ENCODE measurements around the gene HIF1A. TPM values are rescaled to one million over a fixed set of nuclear protein-coding genes. Genes with fewer than 3 reads are reported as not detected.

The HIF1A gene
- total and polyA plus RNA-seq, 2 donors from 2014 or later = 57.8 to 358 TPM

DNA sequence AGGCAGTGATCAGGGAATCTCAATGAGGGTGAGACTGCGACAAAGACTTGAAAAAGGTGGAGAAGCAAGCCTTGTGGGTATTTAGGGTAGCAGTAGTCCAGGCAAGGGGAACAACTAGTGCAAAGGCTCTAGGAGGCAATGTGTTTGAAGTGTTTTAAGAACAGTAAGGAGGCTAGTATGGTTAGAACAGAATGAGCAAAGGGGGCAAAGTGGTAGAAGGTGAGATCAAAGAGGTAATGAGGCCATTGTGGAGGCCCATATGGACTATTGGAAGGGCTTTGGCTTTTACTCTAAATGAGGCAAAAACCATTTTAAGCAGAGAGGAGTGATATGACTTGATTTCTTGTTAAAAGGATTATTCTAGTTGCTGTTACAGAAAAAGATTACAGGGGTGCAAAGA lies 16.8 kb downstream of the HIF1A start:
- FAIRE-seq (no peak), DNase-seq (no peak)
- H3K9me3 ChIP-seq (ENCODE audit: control insufficient read depth in 2 of 3, insufficient read depth in 1 of 3, low read length in 3 of 3) = no peaks in the 10 kb centered on the region
- peaks cover 0 to 31% (median 18%) of the 10 kb centered on the region in 3 donors for H3K4me1 ChIP-seq (ENCODE audit: control insufficient read depth in 2 of 3, insufficient read depth in 2 of 3, low read depth in 1 of 3, low read length in 3 of 3)
- no peaks in the 10 kb centered on the region for H3K36me3 ChIP-seq (ENCODE audit: control insufficient read depth in 2 of 3, insufficient read depth in 3 of 3, low read length in 3 of 3)
- H3K4me3 ChIP-seq (ENCODE audit: low read length in 3 of 3) = no peak overlapping the region
- no peaks in the 10 kb centered on the region for H3K27me3 ChIP-seq (ENCODE audit: control insufficient read depth, insufficient read depth, low read length)
- intact Hi-C loops (cut with DNase I) = no loop called here
- no peak overlapping the region for H3K9ac ChIP-seq (ENCODE audit: low read length in 3 of 3)
- H3K27ac ChIP-seq (ENCODE audit: low read depth in 2 of 2, low read length in 2 of 2) = no peak overlapping the region
- TF ChIP-seq, protein P1, sequence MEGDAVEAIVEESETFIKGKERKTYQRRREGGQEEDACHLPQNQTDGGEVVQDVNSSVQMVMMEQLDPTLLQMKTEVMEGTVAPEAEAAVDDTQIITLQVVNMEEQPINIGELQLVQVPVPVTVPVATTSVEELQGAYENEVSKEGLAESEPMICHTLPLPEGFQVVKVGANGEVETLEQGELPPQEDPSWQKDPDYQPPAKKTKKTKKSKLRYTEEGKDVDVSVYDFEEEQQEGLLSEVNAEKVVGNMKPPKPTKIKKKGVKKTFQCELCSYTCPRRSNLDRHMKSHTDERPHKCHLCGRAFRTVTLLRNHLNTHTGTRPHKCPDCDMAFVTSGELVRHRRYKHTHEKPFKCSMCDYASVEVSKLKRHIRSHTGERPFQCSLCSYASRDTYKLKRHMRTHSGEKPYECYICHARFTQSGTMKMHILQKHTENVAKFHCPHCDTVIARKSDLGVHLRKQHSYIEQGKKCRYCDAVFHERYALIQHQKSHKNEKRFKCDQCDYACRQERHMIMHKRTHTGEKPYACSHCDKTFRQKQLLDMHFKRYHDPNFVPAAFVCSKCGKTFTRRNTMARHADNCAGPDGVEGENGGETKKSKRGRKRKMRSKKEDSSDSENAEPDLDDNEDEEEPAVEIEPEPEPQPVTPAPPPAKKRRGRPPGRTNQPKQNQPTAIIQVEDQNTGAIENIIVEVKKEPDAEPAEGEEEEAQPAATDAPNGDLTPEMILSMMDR (IDR thresholded peaks at IDR 0.05; ENCODE audit: borderline replicate concordance, extremely low read depth, insufficient read depth) = no peak

DNA sequence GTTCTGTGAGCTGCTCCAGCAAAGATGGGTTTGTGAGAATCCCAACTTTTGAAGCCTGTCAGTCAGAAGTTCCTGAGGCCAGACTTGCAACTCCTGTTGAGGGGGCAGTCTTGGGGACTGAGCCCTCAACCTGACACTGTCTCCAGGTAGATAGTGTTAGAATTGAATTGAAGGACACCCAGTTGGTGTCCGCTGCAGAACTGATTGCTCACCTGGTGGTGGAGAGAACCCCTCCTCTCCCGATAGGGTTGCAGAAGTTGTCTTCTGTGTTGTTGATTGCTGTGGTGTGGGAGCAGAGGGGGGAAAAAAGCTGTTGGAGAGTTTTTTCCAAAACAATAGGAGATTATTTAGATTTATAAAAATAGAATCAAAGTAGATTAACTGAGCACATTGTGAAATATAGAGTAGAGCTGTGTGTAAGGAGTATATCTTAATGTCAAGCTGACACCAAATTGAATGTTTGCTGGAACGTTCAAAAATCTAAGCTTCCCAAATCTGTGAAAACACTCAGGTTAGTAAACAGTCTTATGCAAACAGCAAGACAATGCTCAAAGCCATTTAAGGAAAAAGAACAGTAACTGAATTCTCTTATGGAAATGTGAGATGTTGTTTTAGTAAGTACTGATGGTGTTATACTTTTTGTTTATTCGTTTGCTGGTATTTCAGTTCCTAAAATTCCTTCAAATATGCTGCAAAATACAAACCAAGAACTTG lies 18.6 kb downstream of the HIF1A start:
- TF ChIP-seq, protein P1 (IDR thresholded peaks at IDR 0.05; ENCODE audit: borderline replicate concordance, extremely low read depth, insufficient read depth) = no peak
- FAIRE-seq = no peak
- Histone ChIP-seq H3K36me3 (ENCODE audit: control insufficient read depth in 2 of 3, insufficient read depth in 3 of 3, low read length in 3 of 3) (no peaks in the 10 kb centered on the region), H3K9ac (ENCODE audit: low read length in 3 of 3) (no peak overlapping the region), H3K4me1 (ENCODE audit: control insufficient read depth in 2 of 3, insufficient read depth in 2 of 3, low read depth in 1 of 3, low read length in 3 of 3) (peaks cover 0 to 36% (median 19%) of the 10 kb centered on the region in 3 donors), H3K27me3 (ENCODE audit: control insufficient read depth, insufficient read depth, low read length) (no peaks in the 10 kb centered on the region), H3K9me3 (ENCODE audit: control insufficient read depth in 2 of 3, insufficient read depth in 1 of 3, low read length in 3 of 3) (no peaks in the 10 kb centered on the region), H3K4me3 (ENCODE audit: low read length in 3 of 3) (no peak overlapping the region), H3K27ac (ENCODE audit: low read depth in 2 of 2, low read length in 2 of 2) (no peak overlapping the region)
- intact Hi-C loops (cut with DNase I) = no loop called here
- DNase-seq = peak in 1 of 5 donors; percentile 12

DNA sequence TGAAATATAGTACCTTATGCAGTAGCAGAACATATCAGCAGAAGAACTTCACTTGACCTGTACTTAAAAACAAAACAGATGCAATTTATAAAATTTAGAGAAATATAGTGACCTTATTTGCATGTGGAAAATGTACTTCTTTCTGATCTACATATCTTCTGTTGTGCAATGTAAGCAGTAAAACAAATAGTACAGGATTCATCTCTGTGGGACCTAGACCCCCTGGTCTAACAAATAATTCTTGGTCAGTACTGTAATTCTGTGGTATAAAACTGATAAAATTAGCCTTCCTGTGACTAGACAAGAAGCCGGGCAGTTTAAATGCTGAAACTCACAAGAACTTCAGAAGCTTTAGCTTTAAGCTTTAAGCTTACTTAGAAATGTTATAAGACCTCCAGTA lies 21.6 kb downstream of the HIF1A start:
- FAIRE-seq (no peak), DNase-seq (no peak)
- intact Hi-C loops (cut with DNase I) = no loop called here
- no peak overlapping the region for H3K4me3 ChIP-seq (ENCODE audit: low read length in 3 of 3)
- peaks cover 0 to 31% (median 18%) of the 10 kb centered on the region in 3 donors for H3K4me1 ChIP-seq (ENCODE audit: control insufficient read depth in 2 of 3, insufficient read depth in 2 of 3, low read depth in 1 of 3, low read length in 3 of 3)
- H3K9ac ChIP-seq (ENCODE audit: low read length in 3 of 3) = no peak overlapping the region
- H3K9me3 ChIP-seq (ENCODE audit: control insufficient read depth in 2 of 3, insufficient read depth in 1 of 3, low read length in 3 of 3) = no peaks in the 10 kb centered on the region
- no peaks in the 10 kb centered on the region for H3K27me3 ChIP-seq (ENCODE audit: control insufficient read depth, insufficient read depth, low read length)
- TF ChIP-seq, protein P1 (IDR thresholded peaks at IDR 0.05; ENCODE audit: borderline replicate concordance, extremely low read depth, insufficient read depth) = no peak
- peak overlapping the region in 1 of 2 donors; percentile 24 for H3K27ac ChIP-seq (ENCODE audit: low read depth in 2 of 2, low read length in 2 of 2)
- H3K36me3 ChIP-seq (ENCODE audit: control insufficient read depth in 2 of 3, insufficient read depth in 3 of 3, low read length in 3 of 3) = peaks cover 0 to 4% (median 2%) of the 10 kb centered on the region in 3 donors

Data from kidney (tissue), 14 donors.